HepG2 (cell line): ENCODE data around the gene CAMTA1.

Experiments used
- ARID2 ChIP-seq: sonication (generic); formaldehyde crosslinking; IDR thresholded peaks from 2 replicates; pipeline ENCODE4 v1.8.1; 2022; ENCODE audit warnings: mild to moderate bottlenecking, missing genetic modification reagents, borderline replicate concordance
- CREBL2 ChIP-seq: sonication (generic); formaldehyde crosslinking; IDR thresholded peaks from 2 replicates; pipeline ENCODE4 v1.8.1; 2023; ENCODE audit warnings: missing genetic modification reagents, mild to moderate bottlenecking, borderline replicate concordance
- DPF2 ChIP-seq: sonication (generic); formaldehyde crosslinking; IDR thresholded peaks from 2 replicates; pipeline ENCODE4 v1.4.0; 2020; ENCODE audit warnings: mild to moderate bottlenecking, low read depth, missing genetic modification reagents, borderline replicate concordance
- POLR2A ChIP-seq, 2 experiments: IDR thresholded peaks; 2 replicates each; pipeline ENCODE4 v1.6.1; 2011; ENCODE audit warnings: low read depth in 2 of 2, low read length in 2 of 2, mild to moderate bottlenecking in 1 of 2, moderate library complexity in 1 of 2; ENCODE audit not compliant: insufficient read depth in 1 of 2
- SIN3A ChIP-seq: IDR thresholded peaks from 2 replicates; pipeline ENCODE4 v1.6.1; 2011; ENCODE audit warnings: low read depth, mild to moderate bottlenecking, control low read depth, low read length, borderline replicate concordance
- ZKSCAN8 ChIP-seq: IDR thresholded peaks from 2 replicates; pipeline ENCODE4 v1.6.1; 2016; ENCODE audit warnings: borderline replicate concordance, missing genetic modification reagents, missing compliant biosample characterization
- ZNF607 ChIP-seq: sonication (generic); formaldehyde crosslinking; IDR thresholded peaks from 2 replicates; pipeline ENCODE4 v1.5.1; 2020; ENCODE audit warnings: missing genetic modification reagents, mild to moderate bottlenecking, borderline replicate concordance
- TF ChIP-seq, protein P1 (sequence below), 2 experiments: IDR thresholded peaks; 2 replicates each; pipeline ENCODE4 v1.6.1; 2011 to 2012; ENCODE audit warnings: low read length in 2 of 2, borderline replicate concordance in 1 of 2, low read depth in 1 of 2, mild to moderate bottlenecking in 1 of 2, moderate library complexity in 1 of 2
- TF ChIP-seq, protein P2 (sequence below): IDR thresholded peaks from 2 replicates; pipeline ENCODE4 v1.6.1; 2016
- TF ChIP-seq, protein P3 (sequence below): sonication (generic); formaldehyde crosslinking; IDR thresholded peaks from 2 replicates; pipeline ENCODE4 v1.5.0; 2020; ENCODE audit warnings: mild to moderate bottlenecking, missing genetic modification reagents

DNA sequence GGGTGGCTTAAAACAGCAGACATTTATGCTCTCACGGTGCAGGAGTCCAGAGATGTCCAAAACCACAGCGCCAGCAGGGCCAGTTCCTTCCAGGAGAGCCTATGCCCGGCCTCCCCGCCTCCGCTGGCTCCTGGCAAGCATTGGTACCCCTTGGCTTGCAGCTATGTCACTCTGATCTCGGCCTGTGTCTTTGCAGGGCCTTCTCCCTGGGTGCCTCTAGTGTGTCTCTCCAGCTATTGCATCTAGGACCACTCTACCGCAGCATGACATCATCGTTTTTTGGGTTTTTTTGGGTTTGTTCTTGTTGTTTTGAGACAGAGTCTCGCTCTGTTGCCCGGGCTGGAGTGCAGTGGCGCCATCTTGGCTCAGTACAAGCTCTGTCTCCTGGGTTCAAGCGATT lies 788.2 kb downstream of the CAMTA1 start:
- no peak for TF ChIP-seq POLR2A (IDR thresholded peaks at IDR 0.05; ENCODE audit: insufficient read depth in 1 of 2, low read depth in 2 of 2, low read length in 2 of 2)
- TF ChIP-seq ZNF607: no peak
- TF ChIP-seq, protein P1, sequence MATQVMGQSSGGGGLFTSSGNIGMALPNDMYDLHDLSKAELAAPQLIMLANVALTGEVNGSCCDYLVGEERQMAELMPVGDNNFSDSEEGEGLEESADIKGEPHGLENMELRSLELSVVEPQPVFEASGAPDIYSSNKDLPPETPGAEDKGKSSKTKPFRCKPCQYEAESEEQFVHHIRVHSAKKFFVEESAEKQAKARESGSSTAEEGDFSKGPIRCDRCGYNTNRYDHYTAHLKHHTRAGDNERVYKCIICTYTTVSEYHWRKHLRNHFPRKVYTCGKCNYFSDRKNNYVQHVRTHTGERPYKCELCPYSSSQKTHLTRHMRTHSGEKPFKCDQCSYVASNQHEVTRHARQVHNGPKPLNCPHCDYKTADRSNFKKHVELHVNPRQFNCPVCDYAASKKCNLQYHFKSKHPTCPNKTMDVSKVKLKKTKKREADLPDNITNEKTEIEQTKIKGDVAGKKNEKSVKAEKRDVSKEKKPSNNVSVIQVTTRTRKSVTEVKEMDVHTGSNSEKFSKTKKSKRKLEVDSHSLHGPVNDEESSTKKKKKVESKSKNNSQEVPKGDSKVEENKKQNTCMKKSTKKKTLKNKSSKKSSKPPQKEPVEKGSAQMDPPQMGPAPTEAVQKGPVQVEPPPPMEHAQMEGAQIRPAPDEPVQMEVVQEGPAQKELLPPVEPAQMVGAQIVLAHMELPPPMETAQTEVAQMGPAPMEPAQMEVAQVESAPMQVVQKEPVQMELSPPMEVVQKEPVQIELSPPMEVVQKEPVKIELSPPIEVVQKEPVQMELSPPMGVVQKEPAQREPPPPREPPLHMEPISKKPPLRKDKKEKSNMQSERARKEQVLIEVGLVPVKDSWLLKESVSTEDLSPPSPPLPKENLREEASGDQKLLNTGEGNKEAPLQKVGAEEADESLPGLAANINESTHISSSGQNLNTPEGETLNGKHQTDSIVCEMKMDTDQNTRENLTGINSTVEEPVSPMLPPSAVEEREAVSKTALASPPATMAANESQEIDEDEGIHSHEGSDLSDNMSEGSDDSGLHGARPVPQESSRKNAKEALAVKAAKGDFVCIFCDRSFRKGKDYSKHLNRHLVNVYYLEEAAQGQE (IDR thresholded peaks at IDR 0.05; ENCODE audit: borderline replicate concordance in 1 of 2, low read depth in 1 of 2, low read length in 2 of 2): no peak
- TF ChIP-seq ZKSCAN8: no peak
- TF ChIP-seq ARID2 (CRISPR knock-in tag): no peak
- TF ChIP-seq DPF2: no peak
- no peak for TF ChIP-seq SIN3A
- TF ChIP-seq, protein P2, sequence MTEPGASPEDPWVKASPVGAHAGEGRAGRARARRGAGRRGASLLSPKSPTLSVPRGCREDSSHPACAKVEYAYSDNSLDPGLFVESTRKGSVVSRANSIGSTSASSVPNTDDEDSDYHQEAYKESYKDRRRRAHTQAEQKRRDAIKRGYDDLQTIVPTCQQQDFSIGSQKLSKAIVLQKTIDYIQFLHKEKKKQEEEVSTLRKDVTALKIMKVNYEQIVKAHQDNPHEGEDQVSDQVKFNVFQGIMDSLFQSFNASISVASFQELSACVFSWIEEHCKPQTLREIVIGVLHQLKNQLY: no peak
- TF ChIP-seq, protein P3, sequence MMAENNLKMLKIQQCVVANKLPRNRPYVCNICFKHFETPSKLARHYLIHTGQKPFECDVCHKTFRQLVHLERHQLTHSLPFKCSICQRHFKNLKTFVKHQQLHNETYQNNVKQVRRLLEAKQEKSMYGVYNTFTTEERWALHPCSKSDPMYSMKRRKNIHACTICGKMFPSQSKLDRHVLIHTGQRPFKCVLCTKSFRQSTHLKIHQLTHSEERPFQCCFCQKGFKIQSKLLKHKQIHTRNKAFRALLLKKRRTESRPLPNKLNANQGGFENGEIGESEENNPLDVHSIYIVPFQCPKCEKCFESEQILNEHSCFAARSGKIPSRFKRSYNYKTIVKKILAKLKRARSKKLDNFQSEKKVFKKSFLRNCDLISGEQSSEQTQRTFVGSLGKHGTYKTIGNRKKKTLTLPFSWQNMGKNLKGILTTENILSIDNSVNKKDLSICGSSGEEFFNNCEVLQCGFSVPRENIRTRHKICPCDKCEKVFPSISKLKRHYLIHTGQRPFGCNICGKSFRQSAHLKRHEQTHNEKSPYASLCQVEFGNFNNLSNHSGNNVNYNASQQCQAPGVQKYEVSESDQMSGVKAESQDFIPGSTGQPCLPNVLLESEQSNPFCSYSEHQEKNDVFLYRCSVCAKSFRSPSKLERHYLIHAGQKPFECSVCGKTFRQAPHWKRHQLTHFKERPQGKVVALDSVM (CRISPR knock-in tag): no peak
- TF ChIP-seq CREBL2 (CRISPR knock-in tag): no peak
